Measurements from ENCODE around the gene TSPAN32. TPM values are rescaled to one million over a fixed set of nuclear protein-coding genes. Genes with fewer than 3 reads are reported as not detected.

TSPAN32 gene
- total RNA-seq, 1 experiment from 2014 or later: not detected

- Histone ChIP-seq H3K9ac (ENCODE audit: low read length) (no peak overlapping the region), H3K9me2 (ENCODE audit: insufficient read depth) (no peaks in the 10 kb centered on the region), H3K79me2 (ENCODE audit: insufficient read depth, low read length) (no peaks in the 10 kb centered on the region), H2AFZ (ENCODE audit: low read depth, low read length, poor library complexity, severe bottlenecking) (no peak overlapping the region), H3K27me3 (ENCODE audit: insufficient read depth, low read length) (no peaks in the 10 kb centered on the region), H4K20me1 (ENCODE audit: insufficient read depth) (no peaks in the 10 kb centered on the region), H3K27ac (ENCODE audit: low read depth, low read length) (no peak overlapping the region), H3K4me3 (replicated peaks in 1 of 2; ENCODE audit: low read depth in 1 of 2, low read length in 2 of 2) (no peak overlapping the region), H3K4me1 (ENCODE audit: control insufficient read depth in 1 of 2, insufficient read depth in 2 of 2, low read length in 2 of 2) (peaks cover 0 to 5% of the 10 kb centered on the region in 2 experiments; a peak in 2 of 4 replicates), H3K36me3 (ENCODE audit: control insufficient read depth in 1 of 2, insufficient read depth in 2 of 2, low read length in 2 of 2) (no peaks in the 10 kb centered on the region), H3K9me3 (ENCODE audit: control insufficient read depth in 1 of 2, insufficient read depth in 1 of 2, low read depth in 1 of 2, low read length in 2 of 2) (no peaks in the 10 kb centered on the region), H3K4me2 (ENCODE audit: low read length) (no peak overlapping the region)
- ChIA-PET CTCF (no interaction called here), RAD21 (ENCODE audit: low non-redundant PET in 1 of 2, low total read pairs in 2 of 2, uncharacterized antibody in 2 of 2, unreplicated experiment in 2 of 2) (no interaction called here), POLR2A (no interaction called here)
- ATAC-seq: no peak
- intact Hi-C loops (cut with micrococcal nuclease): no loop called here
- TF ChIP-seq, protein P1, sequence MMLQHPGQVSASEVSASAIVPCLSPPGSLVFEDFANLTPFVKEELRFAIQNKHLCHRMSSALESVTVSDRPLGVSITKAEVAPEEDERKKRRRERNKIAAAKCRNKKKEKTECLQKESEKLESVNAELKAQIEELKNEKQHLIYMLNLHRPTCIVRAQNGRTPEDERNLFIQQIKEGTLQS (IDR thresholded peaks at IDR 0.05): no peak
- no peak for TF ChIP-seq CEBPB (IDR thresholded peaks at IDR 0.05; ENCODE audit: low read depth)
- TF ChIP-seq, protein P2, sequence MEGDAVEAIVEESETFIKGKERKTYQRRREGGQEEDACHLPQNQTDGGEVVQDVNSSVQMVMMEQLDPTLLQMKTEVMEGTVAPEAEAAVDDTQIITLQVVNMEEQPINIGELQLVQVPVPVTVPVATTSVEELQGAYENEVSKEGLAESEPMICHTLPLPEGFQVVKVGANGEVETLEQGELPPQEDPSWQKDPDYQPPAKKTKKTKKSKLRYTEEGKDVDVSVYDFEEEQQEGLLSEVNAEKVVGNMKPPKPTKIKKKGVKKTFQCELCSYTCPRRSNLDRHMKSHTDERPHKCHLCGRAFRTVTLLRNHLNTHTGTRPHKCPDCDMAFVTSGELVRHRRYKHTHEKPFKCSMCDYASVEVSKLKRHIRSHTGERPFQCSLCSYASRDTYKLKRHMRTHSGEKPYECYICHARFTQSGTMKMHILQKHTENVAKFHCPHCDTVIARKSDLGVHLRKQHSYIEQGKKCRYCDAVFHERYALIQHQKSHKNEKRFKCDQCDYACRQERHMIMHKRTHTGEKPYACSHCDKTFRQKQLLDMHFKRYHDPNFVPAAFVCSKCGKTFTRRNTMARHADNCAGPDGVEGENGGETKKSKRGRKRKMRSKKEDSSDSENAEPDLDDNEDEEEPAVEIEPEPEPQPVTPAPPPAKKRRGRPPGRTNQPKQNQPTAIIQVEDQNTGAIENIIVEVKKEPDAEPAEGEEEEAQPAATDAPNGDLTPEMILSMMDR (IDR thresholded peaks at IDR 0.05 in 2 of 3, conservative IDR thresholded peaks at IDR 0.05 in 1 of 3; ENCODE audit: borderline replicate concordance in 1 of 3, insufficient read depth in 1 of 3, low read depth in 2 of 3, low read length in 2 of 3): no peak
- no peak for TF ChIP-seq JUND (IDR thresholded peaks at IDR 0.05)
- no peak for TF ChIP-seq SRF (IDR thresholded peaks at IDR 0.05; ENCODE audit: low read depth)
- no peak for TF ChIP-seq CBX3 (IDR thresholded peaks at IDR 0.05; ENCODE audit: low read depth)
- TF ChIP-seq FOSL1 (IDR thresholded peaks at IDR 0.05; ENCODE audit: low read depth): no peak
- TF ChIP-seq ELF1 (IDR thresholded peaks at IDR 0.05; ENCODE audit: borderline replicate concordance, low read depth): no peak
- TF ChIP-seq TCF7L2 (IDR thresholded peaks at IDR 0.05; ENCODE audit: borderline replicate concordance, extremely low read depth, insufficient read depth, insufficient read length): no peak
- TF ChIP-seq EZH2 (IDR thresholded peaks at IDR 0.05): no peak
- TF ChIP-seq POLR2AphosphoS5 (IDR thresholded peaks at IDR 0.05; ENCODE audit: low read depth, low read length): no peak
- no peak for TF ChIP-seq ZFX (IDR thresholded peaks at IDR 0.05)
- TF ChIP-seq SP1 (IDR thresholded peaks at IDR 0.05; ENCODE audit: low read depth): no peak
- TF ChIP-seq REST (IDR thresholded peaks at IDR 0.05; ENCODE audit: low read depth): no peak
- TF ChIP-seq POLR2A (IDR thresholded peaks at IDR 0.05; ENCODE audit: borderline replicate concordance, extremely low read depth, insufficient read depth, insufficient read length): no peak
- BruUV-seq (replicated peaks): no TSS peak
- DNase-seq (ENCODE audit: low read depth, low spot score): no peak
Observed at GRCh38 chr11:2263724-2264360, 38.0 kb upstream of the TSPAN32 start.

Measured in HCT116 (cell line).